K562 (cell line): ENCODE data around the gene ANTKMT. TPM values are rescaled to one million over a fixed set of nuclear protein-coding genes. Genes with fewer than 3 reads are reported as not detected.

Source experiments
- CTCFL ChIP-seq: IDR thresholded peaks from 2 replicates; pipeline ENCODE4 v1.6.1; 2011; ENCODE audit warnings: borderline replicate concordance, low read depth, mild to moderate bottlenecking, moderate library complexity, low read length; ENCODE audit not compliant: insufficient read depth, poor library complexity, severe bottlenecking
- HNRNPLL ChIP-seq: fragments of 200-400 bp; formaldehyde crosslinking; IDR thresholded peaks from 2 replicates; pipeline ENCODE4 v1.6.1; 2017; ENCODE audit warnings: low read length, low read depth, mild to moderate bottlenecking; ENCODE audit not compliant: poor library complexity, severe bottlenecking
- IRF2 ChIP-seq: sonication (generic); formaldehyde crosslinking; IDR thresholded peaks from 2 replicates; pipeline ENCODE4 v1.8.1; 2022; ENCODE audit warnings: mild to moderate bottlenecking, missing genetic modification reagents
- KDM5B ChIP-seq: fragments of 200-600 bp; sonication (generic); IDR thresholded peaks from 2 replicates; pipeline ENCODE4 v1.6.1; 2012; ENCODE audit warnings: low read depth, mild to moderate bottlenecking, moderate library complexity, low read length, control low read depth, inconsistent platforms; ENCODE audit not compliant: insufficient replicate concordance
- NR4A1 ChIP-seq, 2 experiments: fragments of 250-450 bp in 1 of 2; fragments of 450-650 bp in 1 of 2; sonication (Bioruptor Pico) in 1 of 2; IDR thresholded peaks; 2 replicates each; pipeline versions ENCODE4 v1.4.0 to v1.6.1; 2016 to 2020; ENCODE audit warnings: mild to moderate bottlenecking in 2 of 2, missing compliant biosample characterization in 1 of 2, missing genetic modification characterization in 1 of 2, moderate library complexity in 1 of 2
- RB1 ChIP-seq: fragments of 450-650 bp; IDR thresholded peaks from 2 replicates; pipeline ENCODE4 v1.6.1; 2017; ENCODE audit warnings: low read depth, mild to moderate bottlenecking
- RFX5 ChIP-seq: IDR thresholded peaks from 2 replicates; pipeline ENCODE4 v1.6.1; 2011; ENCODE audit warnings: low read depth, mild to moderate bottlenecking, improper control_type of control experiment, low read length
- SRSF7 ChIP-seq: fragments of 200-400 bp; formaldehyde crosslinking; optimal IDR thresholded peaks from 2 replicates; pipeline ENCODE3; 2017; ENCODE audit warnings: mild to moderate bottlenecking, low read depth, low read length
- SRSF9 ChIP-seq: fragments of 200-400 bp; formaldehyde crosslinking; IDR thresholded peaks from 2 replicates; pipeline ENCODE4 v1.6.1; 2017; ENCODE audit warnings: low read depth, low read length, borderline replicate concordance
- TEAD1 ChIP-seq, 2 experiments: fragments of 450-650 bp in 1 of 2; sonication (generic) in 1 of 2; formaldehyde crosslinking; IDR thresholded peaks; 2 replicates each; pipeline versions ENCODE4 v1.4.0 to v1.8.0; 2020 to 2022; ENCODE audit warnings: mild to moderate bottlenecking in 2 of 2, missing genetic modification reagents in 1 of 2
- ZBTB1 ChIP-seq: sonication (generic); formaldehyde crosslinking; IDR thresholded peaks from 2 replicates; pipeline ENCODE4 v1.8.1; 2023; ENCODE audit warnings: missing genetic modification reagents, low read depth, mild to moderate bottlenecking, borderline replicate concordance
- ZNF12 ChIP-seq: sonication (generic); formaldehyde crosslinking; IDR thresholded peaks from 2 replicates; pipeline ENCODE4 v1.4.0; 2020; ENCODE audit warnings: mild to moderate bottlenecking, missing genetic modification reagents
- ZNF165 ChIP-seq: fragments of 250-450 bp; sonication (Bioruptor Pico); IDR thresholded peaks from 2 replicates; pipeline ENCODE4 v1.4.0; 2020; ENCODE audit warnings: borderline replicate concordance
- ZNF184 ChIP-seq: sonication (generic); formaldehyde crosslinking; IDR thresholded peaks from 2 replicates; pipeline ENCODE4 v1.5.0; 2020; ENCODE audit warnings: missing genetic modification reagents
- ZNF280B ChIP-seq: fragments of 250-450 bp; sonication (Bioruptor Pico); IDR thresholded peaks from 2 replicates; pipeline ENCODE4 v1.5.1; 2021; ENCODE audit warnings: mild to moderate bottlenecking
- polyA plus RNA-seq, 8 experiments: library from polyadenylated mRNA; depleted of rRNA in 4 of 8; stranded (reverse) in 5 of 8; unstranded in 3 of 8; fragments of >200 nt; fragmentation: Nextera tagmentation in 2 of 8; fragmentation: Illumina TruSeq in 1 of 8; extraction: Ambion mirVana in 2 of 8; extraction: Trizol in 1 of 8; gene quantifications; 2 replicates each; pipeline versions ENCODE4 v1.2.1 to v1.2.3, GENCODE V29; 2011 to 2014; ENCODE audit warnings: inconsistent platforms in 1 of 8, missing spikeins in 1 of 8
- total RNA-seq, 7 experiments: library from RNA; depleted of rRNA in 6 of 7; stranded (reverse); fragments of >200 nt in 6 of 7; fragmentation: Illumina TruSeq in 2 of 7; extraction: Trizol in 2 of 7; gene quantifications; 2 replicates each; pipeline versions ENCODE4 v1.2.1 to v1.2.3, GENCODE V29; 2011 to 2021; ENCODE audit warnings: low replicate concordance in 1 of 7
- TF ChIP-seq, protein P1 (sequence below): sonication (generic); formaldehyde crosslinking; IDR thresholded peaks from 2 replicates; pipeline ENCODE4 v1.8.1; 2023; ENCODE audit warnings: mild to moderate bottlenecking, missing genetic modification reagents
- TF ChIP-seq, protein P2 (sequence below): fragments of 200-800 bp; sonication (Bioruptor generic); IDR thresholded peaks from 2 replicates; pipeline ENCODE4 v1.6.1; 2017; ENCODE audit warnings: missing genetic modification characterization, missing compliant biosample characterization

The ANTKMT gene
- total and polyA plus RNA-seq, 9 of the 15 experiments (the other 6 are each of a cell fraction or from before 2014, with no cell fraction given) = 0.58 to 217 (median 19.1) TPM

DNA sequence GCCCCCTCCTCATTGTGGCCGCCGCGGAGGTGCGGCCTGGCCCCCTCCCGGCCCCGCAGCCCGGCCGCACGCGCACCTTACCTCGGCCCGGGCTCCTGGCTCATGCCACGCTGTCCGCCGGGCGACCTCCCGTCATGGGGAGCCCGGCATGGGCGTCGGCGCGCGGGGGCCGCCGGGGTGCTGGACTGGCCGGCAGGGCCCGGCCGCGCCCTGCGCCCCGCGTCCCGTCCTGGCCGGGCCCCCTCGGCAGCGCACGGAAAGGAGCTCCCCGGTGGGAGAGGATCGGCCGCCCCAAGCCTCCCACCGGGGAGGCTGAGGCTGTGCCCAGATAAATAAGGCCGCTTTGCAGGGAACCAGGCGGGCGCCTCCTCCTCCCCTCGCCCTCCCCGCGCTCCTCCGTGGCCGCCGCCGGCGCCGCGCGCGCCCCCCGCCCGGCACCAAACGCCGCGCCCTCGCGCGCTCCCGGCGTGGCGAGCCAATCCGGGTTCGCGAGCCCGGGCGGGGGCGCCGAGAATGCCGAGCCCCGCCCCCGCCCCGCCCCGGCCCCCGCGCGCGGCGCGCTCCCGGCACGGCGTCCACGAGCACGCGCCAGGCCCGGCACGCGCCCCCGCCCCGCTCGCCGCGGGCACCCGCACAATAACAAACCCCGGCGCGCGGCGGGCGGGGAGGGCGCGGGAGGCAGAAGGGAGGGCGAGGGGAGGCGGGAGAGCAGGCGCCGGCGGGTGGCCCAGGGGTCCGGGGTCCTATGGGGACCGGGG, 15.3 kb upstream of the ANTKMT start, which contains the start of gene FBXL16 (continued):
- TF ChIP-seq ZNF184 (CRISPR knock-in tag) (no peak), TEAD1 (CRISPR knock-in tag; IDR thresholded peaks at IDR 0.05) (no peak), ZBTB1 (CRISPR knock-in tag) (no peak), CTCFL (no peak), ZNF165 (CRISPR knock-in tag) (no peak), RB1 (0 out of 2 replicates have a peak, but pooled peaks have one; percentile 38), KDM5B (no peak), HNRNPLL (no peak), ZNF12 (CRISPR knock-in tag) (no peak), SRSF7 (no peak), SRSF9 (no peak), RFX5 (no peak), ZNF280B (no peak), IRF2 (no peak), NR4A1 (CRISPR knock-in tag; IDR thresholded peaks at IDR 0.05) (no peak), NR4A1 (tag; IDR thresholded peaks at IDR 0.05) (no peak)
- TF ChIP-seq, protein P1, sequence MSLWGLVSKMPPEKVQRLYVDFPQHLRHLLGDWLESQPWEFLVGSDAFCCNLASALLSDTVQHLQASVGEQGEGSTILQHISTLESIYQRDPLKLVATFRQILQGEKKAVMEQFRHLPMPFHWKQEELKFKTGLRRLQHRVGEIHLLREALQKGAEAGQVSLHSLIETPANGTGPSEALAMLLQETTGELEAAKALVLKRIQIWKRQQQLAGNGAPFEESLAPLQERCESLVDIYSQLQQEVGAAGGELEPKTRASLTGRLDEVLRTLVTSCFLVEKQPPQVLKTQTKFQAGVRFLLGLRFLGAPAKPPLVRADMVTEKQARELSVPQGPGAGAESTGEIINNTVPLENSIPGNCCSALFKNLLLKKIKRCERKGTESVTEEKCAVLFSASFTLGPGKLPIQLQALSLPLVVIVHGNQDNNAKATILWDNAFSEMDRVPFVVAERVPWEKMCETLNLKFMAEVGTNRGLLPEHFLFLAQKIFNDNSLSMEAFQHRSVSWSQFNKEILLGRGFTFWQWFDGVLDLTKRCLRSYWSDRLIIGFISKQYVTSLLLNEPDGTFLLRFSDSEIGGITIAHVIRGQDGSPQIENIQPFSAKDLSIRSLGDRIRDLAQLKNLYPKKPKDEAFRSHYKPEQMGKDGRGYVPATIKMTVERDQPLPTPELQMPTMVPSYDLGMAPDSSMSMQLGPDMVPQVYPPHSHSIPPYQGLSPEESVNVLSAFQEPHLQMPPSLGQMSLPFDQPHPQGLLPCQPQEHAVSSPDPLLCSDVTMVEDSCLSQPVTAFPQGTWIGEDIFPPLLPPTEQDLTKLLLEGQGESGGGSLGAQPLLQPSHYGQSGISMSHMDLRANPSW (CRISPR knock-in tag) = no peak
- TF ChIP-seq, protein P2, sequence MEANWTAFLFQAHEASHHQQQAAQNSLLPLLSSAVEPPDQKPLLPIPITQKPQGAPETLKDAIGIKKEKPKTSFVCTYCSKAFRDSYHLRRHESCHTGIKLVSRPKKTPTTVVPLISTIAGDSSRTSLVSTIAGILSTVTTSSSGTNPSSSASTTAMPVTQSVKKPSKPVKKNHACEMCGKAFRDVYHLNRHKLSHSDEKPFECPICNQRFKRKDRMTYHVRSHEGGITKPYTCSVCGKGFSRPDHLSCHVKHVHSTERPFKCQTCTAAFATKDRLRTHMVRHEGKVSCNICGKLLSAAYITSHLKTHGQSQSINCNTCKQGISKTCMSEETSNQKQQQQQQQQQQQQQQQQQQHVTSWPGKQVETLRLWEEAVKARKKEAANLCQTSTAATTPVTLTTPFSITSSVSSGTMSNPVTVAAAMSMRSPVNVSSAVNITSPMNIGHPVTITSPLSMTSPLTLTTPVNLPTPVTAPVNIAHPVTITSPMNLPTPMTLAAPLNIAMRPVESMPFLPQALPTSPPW (CRISPR knock-in tag) = peak; percentile 47
